ENCODE results near the gene SUN2. TPM values are rescaled to one million over a fixed set of nuclear protein-coding genes. Genes with fewer than 3 reads are reported as not detected.

Gene SUN2
- total and polyA plus RNA-seq, 2 of the 13 experiments (the other 11 are each of a cell fraction or from before 2014, with no cell fraction given) = 45.6 to 56.6 TPM

- TF ChIP-seq POGK (CRISPR knock-in tag; conservative IDR thresholded peaks at IDR 0.05) = no peak
- no peak for TF ChIP-seq ZNF883 (CRISPR knock-in tag; IDR thresholded peaks at IDR 0.05; ENCODE audit: not compliant biosample characterization)
- TF ChIP-seq THAP11 (CRISPR knock-in tag; IDR thresholded peaks at IDR 0.05) = peak; percentile 6
- peak; percentile 8; the same call in 1 of the 2 replicates for TF ChIP-seq TBX2 (CRISPR knock-in tag; IDR thresholded peaks at IDR 0.05; ENCODE audit: borderline replicate concordance)
- 0 out of 2 replicates have a peak, but pooled peaks have one; percentile 10 for TF ChIP-seq PPARG (CRISPR knock-in tag; conservative IDR thresholded peaks at IDR 0.05)
- no peak for TF ChIP-seq TRIM24 (CRISPR knock-in tag; IDR thresholded peaks at IDR 0.05)
- 0 out of 2 replicates have a peak, but pooled peaks have one; percentile 26 for TF ChIP-seq SATB2 (CRISPR knock-in tag; IDR thresholded peaks at IDR 0.05)
- TF ChIP-seq HNRNPH1 (optimal IDR thresholded peaks at IDR 0.05; ENCODE audit: low read depth, low read length) = no peak
- no peak; the same call in 1 of the 2 replicates for TF ChIP-seq ZNF263 (CRISPR knock-in tag; IDR thresholded peaks at IDR 0.05)
- no peak for TF ChIP-seq JUN (CRISPR knock-in tag; IDR thresholded peaks at IDR 0.05)
- no peak for TF ChIP-seq MLXIP (CRISPR knock-in tag; IDR thresholded peaks at IDR 0.05; ENCODE audit: borderline replicate concordance)
- TF ChIP-seq RORA (CRISPR knock-in tag; IDR thresholded peaks at IDR 0.05) = no peak
- no peak for TF ChIP-seq SMC3 (IDR thresholded peaks at IDR 0.05; ENCODE audit: low read length)
- no peak for TF ChIP-seq ZNF737 (CRISPR knock-in tag; IDR thresholded peaks at IDR 0.05; ENCODE audit: borderline replicate concordance)
- no peak for TF ChIP-seq ZSCAN5A (CRISPR knock-in tag; IDR thresholded peaks at IDR 0.05; ENCODE audit: borderline replicate concordance)
- TF ChIP-seq RARA (CRISPR knock-in tag; IDR thresholded peaks at IDR 0.05) = no peak
- TF ChIP-seq ZNF101 (CRISPR knock-in tag; IDR thresholded peaks at IDR 0.05; ENCODE audit: borderline replicate concordance, low read depth) = no peak
- TF ChIP-seq ARHGAP35 (CRISPR knock-in tag; IDR thresholded peaks at IDR 0.05; ENCODE audit: borderline replicate concordance) = no peak
- no peak for TF ChIP-seq ZNF317 (CRISPR knock-in tag; IDR thresholded peaks at IDR 0.05)
- TF ChIP-seq ZKSCAN8 (CRISPR knock-in tag; IDR thresholded peaks at IDR 0.05; ENCODE audit: borderline replicate concordance) = no peak
- TF ChIP-seq GMEB2 (CRISPR knock-in tag; IDR thresholded peaks at IDR 0.05; ENCODE audit: low read depth) = no peak; the same call in 1 of the 2 replicates
- TF ChIP-seq NR3C1 (CRISPR knock-in tag; IDR thresholded peaks at IDR 0.05) = no peak
These were observed 50.3 kb downstream of the SUN2 start, which contains the start of gene GTPBP1 (continued) for GRCh38 chr22:38705235-38706100.

Data from HepG2 (cell line).